MCF 10A (cell line): Measurements from ENCODE around the gene CNNM4. TPM values are rescaled to one million over a fixed set of nuclear protein-coding genes. Genes with fewer than 3 reads are reported as not detected.

Source experiments
- BruUV-seq: library from RNA; stranded (reverse); fragments of 400-500 nt; replicated peaks from 2 replicates; lab custom pipeline; 2021; lab: Mats Ljungman, UMichigan
- CTCF ChIA-PET: fragments of 300-600 bp; sonication (Branson Sonifier 250); formaldehyde crosslinking; extraction: SDS; loops from one replicate; lab custom pipeline; 2021; ENCODE audit warnings: antibody characterized with exemption, inconsistent platforms; lab: Yijun Ruan, JAX
- POLR2A ChIA-PET: fragments of 300-600, 350-650 bp; sonication (Branson Sonifier 250); formaldehyde crosslinking; extraction: SDS; loops from one replicate; lab custom pipeline; 2020; ENCODE audit warnings: antibody characterized with exemption, inconsistent platforms; lab: Yijun Ruan, JAX
- DNase-seq: peaks from one replicate; pipeline ENCODE4 v3.0.0-alpha.2; 2018; ENCODE audit not compliant: unreplicated experiment
- H3K27ac Mint-ChIP-seq: one replicate; pipeline ENCODE4 v1.8.0; 2022; ENCODE audit warnings: mild to moderate bottlenecking, low read depth, mixed read lengths; ENCODE audit not compliant: unreplicated experiment
- H3K27me3 Mint-ChIP-seq: one replicate; pipeline ENCODE4 v1.8.0; 2022; ENCODE audit warnings: mixed read lengths; ENCODE audit not compliant: insufficient read depth, unreplicated experiment
- H3K36me3 Mint-ChIP-seq: one replicate; pipeline ENCODE4 v1.8.0; 2022; ENCODE audit warnings: mild to moderate bottlenecking, moderate library complexity, mixed read lengths; ENCODE audit not compliant: insufficient read depth, unreplicated experiment
- H3K4me1 Mint-ChIP-seq: one replicate; pipeline ENCODE4 v1.8.0; 2022; ENCODE audit warnings: mixed read lengths; ENCODE audit not compliant: insufficient read depth, unreplicated experiment
- H3K4me3 Mint-ChIP-seq: one replicate; pipeline ENCODE4 v1.8.0; 2022; ENCODE audit warnings: mild to moderate bottlenecking, moderate library complexity, mixed read lengths; ENCODE audit not compliant: unreplicated experiment
- H3K9me3 Mint-ChIP-seq: one replicate; pipeline ENCODE4 v1.8.0; 2022; ENCODE audit warnings: mixed read lengths; ENCODE audit not compliant: unreplicated experiment
- CTCF ChIP-seq: fragments of 200-600 bp; IDR thresholded peaks from one replicate; pipeline ENCODE4 v1.8.0; 2022; ENCODE audit warnings: antibody characterized with exemption, mild to moderate bottlenecking; ENCODE audit not compliant: unreplicated experiment
- intact Hi-C: fragments of 100-400 bp; cut with micrococcal nuclease; formaldehyde crosslinking; loops from 2 replicates; pipeline ENCODE4 v1.14.1; 2022
- total RNA-seq: library from RNA; stranded (reverse); gene quantifications from 2 replicates; pipeline ENCODE4 v1.2.3, GENCODE V29; 2022

CNNM4 gene
- total RNA-seq, 1 experiment from 2014 or later: 5.0 TPM

- no TSS peak for BruUV-seq
- ChIA-PET CTCF (no interaction called here), POLR2A (interaction anchor here (0.8 kb wide), 1 partner anchor 9 kb away, joined by 4 read pairs; no protein-coding TSS in a partner anchor)
- Mint-ChIP-seq H3K27me3 (no peaks in the 10 kb centered on the region), H3K9me3 (no peaks in the 10 kb centered on the region), H3K36me3 (peaks cover 28% of the 10 kb centered on the region), H3K4me3 (no peak overlapping the region), H3K4me1 (no peaks in the 10 kb centered on the region), H3K27ac (no peak overlapping the region)
- no peak for TF ChIP-seq CTCF
- intact Hi-C loops: no loop called here
- DNase-seq: no peak
These were observed 44.3 kb upstream of the CNNM4 start for GRCh38 chr2:96716388-96716787.

- Mint-ChIP-seq H3K9me3 (no peaks in the 10 kb centered on the region), H3K36me3 (peaks cover 51% of the 10 kb centered on the region), H3K4me3 (no peak overlapping the region), H3K27ac (no peak overlapping the region), H3K27me3 (no peaks in the 10 kb centered on the region), H3K4me1 (peaks cover 6% of the 10 kb centered on the region)
- intact Hi-C loops: no loop called here
- no peak for DNase-seq
- POLR2A ChIA-PET: interaction anchor here (0.9 to 1.2 kb wide), 2 partner anchors 21 to 96 kb away, joined by 3 read pairs; no protein-coding TSS in a partner anchor
- no peak for TF ChIP-seq CTCF
- no TSS peak for BruUV-seq
- CTCF ChIA-PET: no interaction called here
These were observed 34.6 kb upstream of the CNNM4 start for GRCh38 chr2:96726131-96726530.

- no peak for TF ChIP-seq CTCF
- H3K9me3 Mint-ChIP-seq: no peaks in the 10 kb centered on the region
- no peak overlapping the region for H3K27ac Mint-ChIP-seq
- H3K36me3 Mint-ChIP-seq: peaks cover 60% of the 10 kb centered on the region
- no peaks in the 10 kb centered on the region for H3K27me3 Mint-ChIP-seq
- POLR2A ChIA-PET: interaction anchor here (1.0 to 1.2 kb wide), 2 partner anchors 12 to 97 kb away, joined by 3 read pairs; partner anchors contain the start of gene LMAN2L
- peak; percentile 13 for DNase-seq
- intact Hi-C loops: no loop called here
- H3K4me1 Mint-ChIP-seq: peaks cover 6% of the 10 kb centered on the region
- CTCF ChIA-PET: interaction anchor here (0.6 kb wide), 1 partner anchor 86 kb away, joined by 3 read pairs; no protein-coding TSS in a partner anchor
- no peak overlapping the region for H3K4me3 Mint-ChIP-seq
- BruUV-seq: no TSS peak
These were observed 33.3 kb upstream of the CNNM4 start for GRCh38 chr2:96727431-96727830.

GRCh38 chr2:96729748-96730147 lies 31.0 kb upstream of the CNNM4 start:
- Mint-ChIP-seq H3K4me3 (no peak overlapping the region), H3K27me3 (no peaks in the 10 kb centered on the region), H3K36me3 (peaks cover 77% of the 10 kb centered on the region), H3K4me1 (peaks cover 6% of the 10 kb centered on the region), H3K27ac (peak overlapping the region; percentile 70), H3K9me3 (no peaks in the 10 kb centered on the region)
- no peak for TF ChIP-seq CTCF
- no peak for DNase-seq
- POLR2A ChIA-PET: no interaction called here
- BruUV-seq: no TSS peak
- intact Hi-C loops: loop anchor here (10.0 kb wide), 2 partner anchors 65 to 75 kb away; no protein-coding TSS in a partner anchor
- CTCF ChIA-PET: interaction anchor here (0.5 to 1.2 kb wide), 3 partner anchors 71 to 383 kb away, joined by 3 to 6 read pairs (median 3); partner anchors contain the start of gene ANKRD36
